Large intestine (tissue), 3 donors: ENCODE data around the gene TMEM259. TPM values are rescaled to one million over a fixed set of nuclear protein-coding genes. Genes with fewer than 3 reads are reported as not detected.

Experiments
- DNase-seq, 2 donors: peaks; one replicate each; pipeline versions ENCODE4 v3.0.0 to v3.0.0-alpha.2; 2013
- H3K27ac ChIP-seq: one replicate; pipeline ENCODE4 v1.5.1; 2013; ENCODE audit warnings: low read length
- H3K27me3 ChIP-seq: 2 replicates; pipeline ENCODE4 v1.6.1; 2013; ENCODE audit warnings: low read length; ENCODE audit not compliant: control insufficient read depth, insufficient read depth
- H3K36me3 ChIP-seq: 2 replicates; pipeline ENCODE4 v1.6.1; 2013; ENCODE audit warnings: low read length; ENCODE audit not compliant: control insufficient read depth, insufficient read depth
- H3K4me1 ChIP-seq: one replicate; pipeline ENCODE4 v1.6.1; 2013; ENCODE audit warnings: low read length; ENCODE audit not compliant: control insufficient read depth, insufficient read depth
- H3K4me3 ChIP-seq: one replicate; pipeline ENCODE4 v1.5.1; 2013; ENCODE audit warnings: low read length
- H3K9me3 ChIP-seq: one replicate; pipeline ENCODE4 v1.6.1; 2013; ENCODE audit warnings: mild to moderate bottlenecking, low read depth, low read length, moderate library complexity; ENCODE audit not compliant: control insufficient read depth
- WGBS: methylation state at CpG from one replicate; pipeline ENCODE4 v1.1.5; 2013; ENCODE audit warnings: low lambda C conversion rate; ENCODE audit not compliant: insufficient coverage; 5-methylcytosine and 5-hydroxymethylcytosine counted together
- polyA plus RNA-seq: library from polyadenylated mRNA; unstranded; fragments of 120-200 nt; gene quantifications from one replicate; pipeline ENCODE4 v1.2.1, GENCODE V29; 2013

Gene TMEM259
- polyA plus RNA-seq, 1 donor = 144 TPM

GRCh38 chr19:1047696-1048147 lies 26.8 kb upstream of the TMEM259 start:
- H3K4me1 ChIP-seq = no peaks in the 10 kb centered on the region
- H3K4me3 ChIP-seq = no peak overlapping the region
- H3K27me3 ChIP-seq = no peaks in the 10 kb centered on the region
- H3K27ac ChIP-seq = no peak overlapping the region
- peaks cover 22% of the 10 kb centered on the region for H3K9me3 ChIP-seq
- no peak for DNase-seq
- no CpG with 5 or more reads among the region's 20 CpGs for WGBS
- no peaks in the 10 kb centered on the region for H3K36me3 ChIP-seq

- no peaks in the 10 kb centered on the region for H3K36me3 ChIP-seq
Observed at GRCh38 chr19:1046836-1047695, 26.1 kb upstream of the TMEM259 start.

GRCh38 chr19:1046117-1046626 lies 25.2 kb upstream of the TMEM259 start:
- Histone ChIP-seq H3K9me3 (peaks cover 23% of the 10 kb centered on the region), H3K4me1 (peaks cover 5% of the 10 kb centered on the region), H3K4me3 (no peak overlapping the region), H3K27me3 (peaks cover 3% of the 10 kb centered on the region), H3K36me3 (no peaks in the 10 kb centered on the region), H3K27ac (no peak overlapping the region)
- no CpG with 5 or more reads among the region's 33 CpGs for WGBS
- DNase-seq = no peak

More at GRCh38 chr19:1046836-1047695, 26.1 kb upstream of the TMEM259 start:
- H3K9me3 ChIP-seq = peaks cover 22% of the 10 kb centered on the region
- H3K27me3 ChIP-seq = no peaks in the 10 kb centered on the region
- no CpG with 5 or more reads among the region's 77 CpGs for WGBS
- no peak overlapping the region for H3K27ac ChIP-seq
- no peaks in the 10 kb centered on the region for H3K4me1 ChIP-seq
- H3K4me3 ChIP-seq = no peak overlapping the region
- DNase-seq = no peak

- Histone ChIP-seq H3K4me1 (peaks cover 14% of the 10 kb centered on the region), H3K27me3 (peaks cover 4% of the 10 kb centered on the region), H3K27ac (no peak overlapping the region), H3K4me3 (no peak overlapping the region), H3K36me3 (no peaks in the 10 kb centered on the region), H3K9me3 (peaks cover 19% of the 10 kb centered on the region)
- WGBS = no CpG with 5 or more reads among the region's 10 CpGs
- no peak for DNase-seq
Observed at GRCh38 chr19:1045247-1045603, 24.3 kb upstream of the TMEM259 start.

GRCh38 chr19:1042689-1043511 lies 22.0 kb upstream of the TMEM259 start:
- Histone ChIP-seq H3K27me3 (peaks cover 4% of the 10 kb centered on the region), H3K36me3 (no peaks in the 10 kb centered on the region), H3K27ac (no peak overlapping the region), H3K4me1 (peaks cover 22% of the 10 kb centered on the region), H3K9me3 (peaks cover 19% of the 10 kb centered on the region), H3K4me3 (no peak overlapping the region)
- DNase-seq = no peak
- WGBS = no CpG with 5 or more reads among the region's 23 CpGs

GRCh38 chr19:1041835-1042685 lies 21.1 kb upstream of the TMEM259 start:
- no peak for DNase-seq
- H3K4me3 ChIP-seq = no peak overlapping the region

GRCh38 chr19:1041272-1041834 lies 20.4 kb upstream of the TMEM259 start:
- peak overlapping the region; percentile 15 for H3K4me3 ChIP-seq

More at GRCh38 chr19:1041835-1042685, 21.1 kb upstream of the TMEM259 start:
- no CpG with 5 or more reads among the region's 43 CpGs for WGBS
- peaks cover 3% of the 10 kb centered on the region for H3K36me3 ChIP-seq
- no peak overlapping the region for H3K27ac ChIP-seq
- H3K9me3 ChIP-seq = peaks cover 19% of the 10 kb centered on the region
- H3K4me1 ChIP-seq = peaks cover 22% of the 10 kb centered on the region
- H3K27me3 ChIP-seq = peaks cover 4% of the 10 kb centered on the region

GRCh38 chr19:1040476-1041271 lies 19.8 kb upstream of the TMEM259 start:
- no peak overlapping the region for H3K27ac ChIP-seq
- H3K4me1 ChIP-seq = peaks cover 22% of the 10 kb centered on the region
- H3K36me3 ChIP-seq = peaks cover 7% of the 10 kb centered on the region
- peaks cover 7% of the 10 kb centered on the region for H3K9me3 ChIP-seq
- H3K4me3 ChIP-seq = peak overlapping the region; percentile 36
- peak; percentile 69 to 86 for DNase-seq
- 0% methylated on average over 2 of the region's 27 CpGs for WGBS
- peaks cover 4% of the 10 kb centered on the region for H3K27me3 ChIP-seq

More at GRCh38 chr19:1041272-1041834, 20.4 kb upstream of the TMEM259 start:
- H3K27me3 ChIP-seq = peaks cover 4% of the 10 kb centered on the region
- peaks cover 12% of the 10 kb centered on the region for H3K9me3 ChIP-seq
- no peak overlapping the region for H3K27ac ChIP-seq
- 0% methylated on average over 4 of the region's 26 CpGs for WGBS
- H3K4me1 ChIP-seq = peaks cover 22% of the 10 kb centered on the region
- no peak for DNase-seq
- peaks cover 3% of the 10 kb centered on the region for H3K36me3 ChIP-seq
